ENCODE results near the gene ASAP3.

- TF ChIP-seq ZNF331 (CRISPR knock-in tag; IDR thresholded peaks at IDR 0.05; ENCODE audit: low read depth): no peak
- TF ChIP-seq REST (IDR thresholded peaks at IDR 0.05; ENCODE audit: unreplicated experiment): no peak
These were observed 3.6 kb downstream of the ASAP3 start for GRCh38 chr1:23480187-23481025.
